Measurements from ENCODE around the gene CDCA7L. TPM values are rescaled to one million over a fixed set of nuclear protein-coding genes. Genes with fewer than 3 reads are reported as not detected.

CDCA7L gene
- total RNA-seq = 28.2 and 47.7 TPM in 2 replicates

- TF ChIP-seq CTCF (conservative IDR thresholded peaks at IDR 0.05; ENCODE audit: low read depth, low read length) = no peak
- H3K4me3 ChIP-seq (ENCODE audit: low read depth, low read length) = peak within 1 kb of the TSS; percentile 58
- no peak for DNase-seq (ENCODE audit: low read depth)
These were observed at the start of gene CDCA7L for GRCh38 chr7:21945454-21946221. TSS of gene CDCA7L (minus strand) at chr7:21945899. CDS start at chr7:21945804, 95 bp downstream.

- no peak for DNase-seq (ENCODE audit: low read depth)
- no peak overlapping the region for H3K4me3 ChIP-seq (ENCODE audit: low read depth, low read length)
- no peak for TF ChIP-seq CTCF (conservative IDR thresholded peaks at IDR 0.05; ENCODE audit: low read depth, low read length)
These were observed 40.4 kb upstream of the CDCA7L start for GRCh38 chr7:21986096-21986495.

GRCh38 chr7:21984042-21984441 lies 38.3 kb upstream of the CDCA7L start:
- H3K4me3 ChIP-seq (ENCODE audit: low read depth, low read length) = no peak overlapping the region
- no peak for DNase-seq (ENCODE audit: low read depth)
- TF ChIP-seq CTCF (conservative IDR thresholded peaks at IDR 0.05; ENCODE audit: low read depth, low read length) = no peak

GRCh38 chr7:21983056-21983455 lies 37.4 kb upstream of the CDCA7L start:
- H3K4me3 ChIP-seq (ENCODE audit: low read depth, low read length) = no peak overlapping the region
- DNase-seq (ENCODE audit: low read depth) = no peak
- TF ChIP-seq CTCF (conservative IDR thresholded peaks at IDR 0.05; ENCODE audit: low read depth, low read length) = no peak

- no peak for TF ChIP-seq CTCF (conservative IDR thresholded peaks at IDR 0.05; ENCODE audit: low read depth, low read length)
- H3K4me3 ChIP-seq (ENCODE audit: low read depth, low read length) = no peak overlapping the region
- DNase-seq (ENCODE audit: low read depth) = no peak
These were observed 35.8 kb upstream of the CDCA7L start for GRCh38 chr7:21981524-21981923.

- DNase-seq (ENCODE audit: low read depth) = no peak
- no peak overlapping the region for H3K4me3 ChIP-seq (ENCODE audit: low read depth, low read length)
- TF ChIP-seq CTCF (conservative IDR thresholded peaks at IDR 0.05; ENCODE audit: low read depth, low read length) = no peak
These were observed 35.3 kb upstream of the CDCA7L start for GRCh38 chr7:21980926-21981500.

- no peak overlapping the region for H3K4me3 ChIP-seq (ENCODE audit: low read depth, low read length)
- no peak for TF ChIP-seq CTCF (conservative IDR thresholded peaks at IDR 0.05; ENCODE audit: low read depth, low read length)
- DNase-seq (ENCODE audit: low read depth) = no peak
These were observed 26.7 kb upstream of the CDCA7L start for GRCh38 chr7:21972397-21972784.
